ENCODE results near the gene PARP8.
"Not testable (repeated sequence)": the region's sequence is repeated elsewhere in the genome, so short reads cannot be mapped to it uniquely, and the experiment has no call there.

The PARP8 gene, protein sequence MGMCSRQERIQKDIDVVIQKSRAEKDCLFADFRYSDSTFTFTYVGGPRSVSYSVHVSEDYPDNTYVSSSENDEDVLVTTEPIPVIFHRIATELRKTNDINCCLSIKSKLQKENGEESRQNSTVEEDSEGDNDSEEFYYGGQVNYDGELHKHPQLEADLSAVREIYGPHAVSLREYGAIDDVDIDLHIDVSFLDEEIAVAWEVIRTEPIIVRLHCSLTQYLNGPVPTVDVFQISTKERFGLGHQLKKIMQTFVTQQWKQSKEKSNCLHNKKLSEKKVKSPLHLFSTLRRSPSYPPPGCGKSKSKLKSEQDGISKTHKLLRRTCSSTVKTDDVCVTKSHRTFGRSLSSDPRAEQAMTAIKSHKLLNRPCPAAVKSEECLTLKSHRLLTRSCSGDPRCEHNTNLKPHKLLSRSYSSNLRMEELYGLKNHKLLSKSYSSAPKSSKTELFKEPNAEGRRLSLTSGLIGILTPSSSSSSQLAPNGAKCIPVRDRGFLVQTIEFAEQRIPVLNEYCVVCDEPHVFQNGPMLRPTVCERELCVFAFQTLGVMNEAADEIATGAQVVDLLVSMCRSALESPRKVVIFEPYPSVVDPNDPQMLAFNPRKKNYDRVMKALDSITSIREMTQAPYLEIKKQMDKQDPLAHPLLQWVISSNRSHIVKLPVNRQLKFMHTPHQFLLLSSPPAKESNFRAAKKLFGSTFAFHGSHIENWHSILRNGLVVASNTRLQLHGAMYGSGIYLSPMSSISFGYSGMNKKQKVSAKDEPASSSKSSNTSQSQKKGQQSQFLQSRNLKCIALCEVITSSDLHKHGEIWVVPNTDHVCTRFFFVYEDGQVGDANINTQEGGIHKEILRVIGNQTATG

DNA sequence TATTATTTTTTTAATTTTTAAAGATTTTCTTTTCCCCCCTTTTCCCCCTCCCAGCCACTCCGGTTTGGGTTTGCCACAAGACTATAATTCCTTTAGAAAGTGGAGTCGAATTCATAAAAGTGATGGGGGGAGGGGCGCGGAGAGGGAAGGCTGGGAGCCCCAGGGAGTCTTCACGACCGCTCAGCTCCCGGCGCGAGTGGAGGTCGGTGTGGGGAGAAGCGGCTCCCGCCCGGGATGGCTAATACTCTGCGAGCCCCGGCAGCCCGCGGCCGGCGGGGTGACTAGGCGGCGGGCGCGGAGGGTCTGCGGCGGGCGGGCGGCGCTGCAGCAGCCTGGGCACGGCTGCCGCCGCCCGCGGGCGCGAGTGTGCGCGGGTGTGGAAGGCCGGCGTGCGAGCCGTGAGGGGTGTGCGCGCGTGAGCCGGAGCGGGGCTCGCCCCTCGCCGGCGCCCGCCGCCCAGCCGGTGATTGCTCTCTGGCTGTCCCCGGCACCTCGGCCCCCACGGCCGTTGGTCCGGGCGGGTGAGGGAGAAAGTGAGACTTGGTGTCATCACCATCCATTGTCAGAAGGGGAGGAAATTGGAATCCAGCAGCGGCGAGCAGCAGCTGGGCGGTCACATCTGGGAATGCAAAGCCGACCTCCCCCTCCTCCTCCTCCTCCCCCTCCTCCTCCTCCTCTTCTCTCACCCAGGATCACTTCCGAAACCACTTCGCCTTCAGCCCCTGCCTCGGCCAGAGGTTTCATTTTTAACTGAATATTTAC, at the start of gene PARP8:
PARP8 (plus strand) TSS at position 377 of the 762 bp plus-strand sequence. CDS start 459 bp downstream, outside the sequence.
- no peak for DNase-seq

DNA sequence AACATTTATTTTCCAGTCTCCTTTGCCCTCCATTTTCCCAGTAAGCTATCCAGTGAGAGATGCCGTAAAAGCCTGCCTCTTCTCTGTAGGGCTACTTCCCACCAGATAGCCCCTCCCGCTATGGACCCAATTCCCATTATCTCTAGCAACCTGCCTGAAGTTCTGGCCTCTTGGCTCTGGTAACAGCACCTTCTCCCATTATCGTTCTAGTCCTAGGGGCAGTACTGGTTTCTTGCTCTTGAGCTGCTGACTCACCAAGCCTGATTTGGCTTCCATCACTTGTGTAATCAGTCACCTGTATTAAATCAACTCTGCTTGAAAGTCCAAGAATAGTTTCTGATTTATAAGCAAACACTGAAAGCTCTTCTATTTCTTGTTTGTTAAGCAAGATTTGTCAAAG, 42.8 kb upstream of the PARP8 start:
- no peak for DNase-seq

DNA sequence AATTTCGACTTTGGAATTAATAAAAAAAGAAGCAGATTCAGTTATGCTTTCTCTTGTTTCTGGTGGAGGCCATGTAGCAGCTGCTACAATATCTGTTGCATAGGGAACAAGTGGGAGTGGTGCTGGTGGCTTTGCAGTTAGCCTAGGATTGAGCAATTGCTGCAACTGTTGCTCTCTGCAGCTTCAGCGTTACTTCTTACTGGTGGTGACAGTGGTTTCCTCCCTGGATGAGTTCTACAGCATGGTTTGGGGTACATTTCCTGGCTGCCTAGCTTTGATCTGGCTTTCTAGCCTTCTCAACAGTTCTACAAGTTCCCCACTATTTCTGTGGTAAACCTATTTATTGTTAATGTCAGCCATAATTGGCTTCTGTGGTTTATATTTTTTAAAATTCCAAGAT, 31.6 kb upstream of the PARP8 start:
- DNase-seq, result not testable (repeated sequence)

DNA sequence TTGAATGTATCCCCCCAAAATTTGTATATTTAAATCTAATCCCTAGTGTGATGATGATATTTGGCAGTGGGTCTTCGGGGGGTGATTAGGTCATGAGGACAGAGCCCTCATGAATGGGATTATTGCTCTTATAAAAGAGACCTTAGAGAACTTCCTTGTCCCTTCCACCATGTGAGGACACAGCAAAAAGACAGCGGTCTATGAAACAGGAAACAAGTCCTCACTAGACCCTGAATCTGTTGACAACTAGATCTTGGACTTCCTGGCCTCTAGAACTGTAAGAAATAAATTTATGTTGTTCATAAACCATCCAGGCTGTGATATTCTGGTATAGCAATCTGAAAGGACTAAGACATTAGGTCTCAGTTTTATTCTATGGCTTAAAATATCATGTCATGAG, 28.9 kb upstream of the PARP8 start:
- DNase-seq, result not testable (repeated sequence)

DNA sequence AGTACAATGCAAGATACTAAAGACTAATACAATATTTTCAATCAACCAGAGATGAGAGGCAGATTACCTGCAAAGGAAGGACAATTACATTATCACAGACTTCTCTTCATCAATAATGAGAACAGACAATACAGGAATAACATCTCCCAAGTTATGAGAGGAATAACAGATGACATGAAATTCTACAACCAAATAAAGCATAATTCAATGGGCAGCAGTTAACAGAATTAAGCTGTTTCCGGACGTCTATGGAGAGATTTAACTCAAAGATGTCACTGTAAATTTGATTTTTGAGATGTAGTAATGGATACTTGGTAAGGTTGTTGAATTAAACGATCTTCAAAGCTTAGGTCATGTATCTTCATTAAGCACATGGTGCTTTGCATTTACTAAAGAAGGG, 19.8 kb upstream of the PARP8 start:
- DNase-seq, result no peak

DNA sequence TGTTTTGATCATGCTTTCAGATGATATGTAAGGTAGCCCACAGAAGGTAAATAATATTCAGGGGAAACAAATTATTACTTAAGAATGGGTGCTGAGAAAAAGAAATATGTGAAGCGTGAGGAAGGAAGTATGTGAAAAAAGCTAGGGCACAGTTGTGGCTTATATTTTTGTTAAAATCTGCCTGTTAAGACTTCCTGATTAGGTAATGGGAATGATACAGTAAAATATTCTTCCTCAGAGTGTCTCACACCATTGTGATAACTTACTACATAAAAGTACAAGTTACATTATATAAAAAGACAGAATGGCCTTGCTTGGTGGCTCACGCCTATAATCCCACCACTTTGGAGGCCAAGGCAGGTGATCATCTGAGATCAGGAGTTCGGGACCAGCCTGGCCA, 18.7 kb upstream of the PARP8 start:
- no peak for DNase-seq

DNA sequence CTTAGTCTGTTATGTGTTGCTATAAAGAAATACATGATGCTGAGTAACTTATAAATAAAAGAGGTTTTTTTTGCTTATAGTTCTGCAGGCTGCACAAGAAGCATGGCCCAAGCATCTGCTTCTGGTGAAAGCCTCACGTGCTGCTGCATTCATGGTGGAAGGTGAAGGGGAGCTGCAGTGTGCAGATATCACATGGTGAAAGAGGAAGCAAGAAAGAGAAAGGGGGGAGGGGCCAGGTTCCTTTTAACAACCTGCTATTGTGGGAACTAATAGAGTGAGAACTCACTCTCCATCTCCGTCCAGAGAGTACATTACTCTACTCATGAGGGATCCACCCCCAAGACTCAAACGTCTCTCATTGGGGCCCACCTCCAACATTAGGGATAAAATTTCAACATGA, 12.5 kb upstream of the PARP8 start:
- DNase-seq, result no peak

DNA sequence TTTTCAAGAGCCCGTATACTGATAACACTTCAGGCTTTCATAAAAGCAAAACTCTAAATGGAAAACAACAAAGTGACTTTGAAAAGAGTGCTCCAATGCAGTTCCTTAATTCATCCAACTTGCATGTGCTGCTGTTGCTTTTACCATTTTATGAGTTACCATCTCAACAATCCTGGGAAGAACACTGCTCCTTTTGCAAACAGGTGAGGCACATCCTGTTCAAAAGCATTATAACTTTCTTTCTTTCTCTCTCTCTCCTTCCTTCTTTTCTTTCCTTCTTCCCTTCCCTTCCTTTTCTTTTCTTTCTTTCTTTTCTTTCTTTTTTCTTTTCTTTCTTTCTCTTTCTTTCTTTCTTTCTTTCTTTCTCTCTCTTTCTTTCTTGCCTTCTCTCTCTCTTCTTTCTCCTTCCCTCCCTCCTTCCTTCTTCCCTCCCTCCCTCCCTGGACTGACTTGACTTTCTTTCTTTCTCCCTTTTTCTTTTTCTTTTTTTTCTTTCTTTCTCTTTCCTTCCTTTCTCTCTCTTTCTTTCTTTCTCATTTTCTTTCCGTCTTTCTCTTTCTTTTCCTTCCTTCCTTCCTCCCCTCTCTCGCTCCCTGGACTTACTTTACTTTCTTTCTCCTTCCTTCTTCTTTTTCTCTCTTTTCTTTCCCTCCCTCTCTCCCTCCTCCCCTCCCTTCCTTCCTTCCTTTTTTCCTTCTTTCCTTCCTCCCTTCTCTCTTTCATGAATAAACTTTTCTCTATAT, 11.2 kb upstream of the PARP8 start:
- DNase-seq, result no peak

DNA sequence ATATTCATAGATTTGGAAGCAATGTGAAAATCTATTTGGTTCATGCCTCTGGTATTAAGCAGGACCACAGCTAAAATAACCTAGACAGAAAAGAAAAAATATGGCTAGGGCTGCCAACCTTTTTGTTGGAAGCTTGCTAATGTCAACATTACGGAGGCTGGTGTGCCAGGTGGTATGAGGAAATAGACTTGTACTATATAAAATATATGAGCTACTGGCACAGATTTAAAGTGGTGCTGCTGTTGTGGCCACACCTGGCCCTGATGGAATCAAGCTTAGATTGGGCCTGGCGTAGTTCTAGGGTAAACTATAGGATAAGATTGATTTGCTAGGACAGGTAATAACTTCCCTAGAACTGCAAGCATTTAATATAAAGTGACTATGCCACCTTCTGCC, 10.6 kb upstream of the PARP8 start:
- no peak for DNase-seq

DNA sequence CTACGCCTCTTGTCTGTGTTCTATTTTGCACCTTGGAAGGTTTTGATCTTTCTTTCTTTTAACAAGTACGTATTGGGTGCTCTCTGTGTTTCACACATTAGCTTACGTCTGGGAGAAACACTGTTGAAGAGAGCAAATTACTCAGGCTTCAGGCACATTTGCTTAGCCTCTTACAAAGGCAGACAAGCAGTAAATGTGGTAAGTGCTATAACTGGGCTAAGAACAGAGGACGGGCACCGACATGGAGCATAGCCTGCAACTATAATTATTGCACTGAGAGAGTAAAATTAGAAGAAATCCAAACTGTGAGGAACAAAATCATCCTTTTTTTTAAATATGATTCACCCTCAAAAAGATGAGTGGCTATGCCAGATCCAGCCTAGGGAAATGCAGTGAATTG, 9.4 kb upstream of the PARP8 start:
- no peak for DNase-seq

DNA sequence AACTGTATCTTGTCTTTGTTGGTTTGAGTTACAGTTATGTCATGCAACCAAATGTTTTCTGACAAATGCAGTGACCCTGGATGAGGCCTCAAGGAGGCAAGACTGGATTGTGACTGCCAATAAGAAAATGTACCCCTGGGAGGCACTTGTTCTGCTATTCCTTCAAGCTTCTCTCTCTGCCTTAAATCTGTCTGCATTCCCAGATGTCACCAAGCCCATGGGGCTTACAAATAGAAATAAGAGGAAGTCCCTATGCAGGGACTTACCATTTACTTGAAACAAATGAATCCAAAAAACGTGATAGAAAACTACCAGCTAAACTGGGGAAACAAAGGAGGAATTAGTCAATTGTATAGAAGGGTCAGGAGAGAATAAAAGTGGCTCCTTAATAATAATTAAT, 8.2 kb upstream of the PARP8 start:
- no peak for DNase-seq

DNA sequence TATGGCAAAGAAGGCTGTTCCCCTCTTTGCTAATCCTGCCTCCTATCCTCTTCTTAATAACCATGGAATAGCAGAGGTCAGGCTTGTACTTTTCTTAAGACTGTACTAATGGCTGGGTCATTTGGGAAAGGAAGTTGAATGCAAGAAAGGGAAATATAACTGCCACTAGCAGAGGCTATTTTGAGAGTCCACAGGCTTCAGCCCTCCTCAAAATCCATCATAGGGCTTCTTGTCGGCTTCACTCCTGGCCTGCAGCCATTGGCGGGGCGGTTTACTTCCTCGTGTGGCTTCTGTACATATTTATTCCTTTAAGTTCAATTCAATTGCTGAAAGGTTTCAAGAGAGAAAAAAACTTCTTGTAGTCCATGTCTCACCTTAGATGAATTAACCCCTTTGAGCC, 2.8 kb upstream of the PARP8 start:
- no peak for DNase-seq

DNA sequence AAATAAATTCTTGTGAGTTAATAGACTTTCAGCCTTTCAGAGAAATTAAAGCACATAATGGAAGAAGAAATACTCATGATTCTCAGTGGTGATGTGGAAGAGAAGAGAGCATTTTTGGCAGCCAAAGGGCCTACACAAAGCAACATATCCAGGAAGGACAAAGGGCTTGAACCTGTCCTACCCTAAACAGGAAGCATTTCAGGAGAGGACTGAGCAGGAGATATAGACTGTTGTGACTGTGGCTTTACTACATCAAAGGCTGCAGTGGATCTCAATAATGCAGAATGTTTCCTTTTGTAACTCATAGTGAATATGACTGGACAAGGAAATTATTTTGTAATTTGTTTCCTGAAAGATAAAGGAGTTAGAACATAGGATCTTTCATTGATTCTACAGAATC, 1.3 kb upstream of the PARP8 start:
- DNase-seq, result no peak

DNA sequence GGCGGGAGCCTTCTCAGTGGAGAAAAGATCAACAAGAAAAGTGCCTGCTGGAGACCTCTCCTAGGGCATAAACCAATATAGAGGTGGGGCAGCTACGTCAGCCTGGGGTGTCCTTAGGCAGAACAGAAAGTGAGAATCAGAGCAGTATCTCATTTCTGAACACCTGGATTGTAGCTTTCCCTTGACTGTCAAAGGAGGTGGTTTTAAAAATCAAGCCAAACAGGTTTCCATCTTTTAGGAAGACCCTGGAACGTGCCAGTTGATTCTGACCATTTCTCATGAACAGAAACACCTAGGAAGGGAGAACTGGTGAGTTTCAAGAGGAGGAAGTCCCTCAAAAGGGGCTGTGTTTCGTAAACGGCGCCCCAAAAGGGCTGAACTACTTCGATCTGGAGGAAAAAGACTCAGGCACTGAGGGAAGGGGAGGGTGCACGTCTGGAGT, 655 bp upstream of the PARP8 start:
- not testable (repeated sequence) for DNase-seq

DNA sequence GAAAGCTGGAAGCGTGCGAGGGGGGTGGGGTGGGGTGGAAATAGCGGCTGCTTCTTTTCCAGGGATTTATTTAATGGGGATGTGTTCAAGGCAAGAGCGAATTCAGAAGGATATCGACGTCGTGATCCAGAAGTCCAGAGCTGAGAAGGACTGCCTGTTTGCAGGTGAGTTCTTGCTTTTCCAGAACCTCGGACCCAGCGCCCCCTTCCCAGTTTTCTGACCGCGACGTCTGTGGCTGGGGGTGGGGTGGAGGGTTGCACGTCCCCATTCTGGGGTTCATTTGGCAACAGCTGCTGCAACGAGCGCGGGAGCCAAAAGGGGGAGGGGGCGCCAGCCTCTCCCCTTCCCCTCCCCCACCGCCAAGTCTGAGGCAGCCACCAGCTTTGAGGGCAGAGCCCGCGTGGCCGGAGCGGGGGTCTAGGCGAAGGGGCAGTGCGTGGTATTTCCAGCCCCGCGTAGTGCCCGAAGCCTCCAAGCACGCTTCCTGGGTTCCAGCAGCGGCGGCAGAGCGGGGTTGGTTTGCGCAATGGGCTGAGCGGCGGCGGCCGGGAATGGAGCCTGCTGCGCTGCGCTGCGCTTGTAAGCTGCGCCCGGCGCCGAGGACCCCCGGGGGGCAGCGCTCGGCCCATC, 701 bp downstream of the PARP8 start:
- no peak for DNase-seq

DNA sequence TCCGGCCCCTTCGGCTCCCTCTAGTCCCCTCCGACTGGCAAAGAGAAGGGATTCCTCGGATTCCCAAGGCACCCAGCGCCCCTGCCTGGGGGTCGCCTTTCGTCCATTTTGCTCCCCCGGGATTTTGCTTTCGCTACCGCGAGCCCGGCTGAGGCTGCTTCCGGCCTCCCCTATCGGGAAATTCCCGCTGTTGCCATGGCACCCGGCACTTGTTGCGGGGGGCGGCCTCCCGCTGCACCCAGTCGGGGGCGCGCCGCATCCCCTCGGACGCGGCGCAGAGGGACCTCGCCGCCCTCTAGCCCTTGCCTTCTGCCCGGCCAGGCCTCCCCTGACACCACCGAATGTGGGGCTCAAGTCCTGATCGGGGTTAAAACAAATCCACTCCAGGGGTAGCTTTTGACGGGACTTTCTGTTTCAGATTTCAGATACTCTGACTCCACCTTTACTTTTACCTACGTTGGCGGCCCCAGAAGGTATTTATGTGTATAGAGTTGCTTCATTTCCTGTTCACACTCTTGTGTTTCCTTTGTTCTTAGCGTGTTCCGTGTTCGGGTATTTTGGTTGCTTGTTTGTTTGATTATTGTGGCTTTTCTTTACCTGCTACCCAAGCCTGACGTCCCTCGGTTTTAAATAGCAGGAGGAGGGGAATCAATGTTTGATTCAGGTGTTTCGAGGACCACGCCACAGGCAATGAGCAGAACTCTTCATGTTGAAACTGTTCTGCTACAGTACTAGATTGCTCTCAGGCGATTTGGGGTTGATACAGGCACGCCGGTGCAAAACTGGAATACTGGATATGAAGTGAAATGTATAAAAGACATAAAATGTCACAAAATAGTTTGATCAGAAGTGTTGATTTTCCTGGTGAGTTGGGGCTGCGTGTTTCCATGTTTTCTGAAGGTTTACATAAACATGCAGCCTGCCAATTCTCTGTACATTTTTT, 1.5 kb downstream of the PARP8 start:
- DNase-seq, result no peak

DNA sequence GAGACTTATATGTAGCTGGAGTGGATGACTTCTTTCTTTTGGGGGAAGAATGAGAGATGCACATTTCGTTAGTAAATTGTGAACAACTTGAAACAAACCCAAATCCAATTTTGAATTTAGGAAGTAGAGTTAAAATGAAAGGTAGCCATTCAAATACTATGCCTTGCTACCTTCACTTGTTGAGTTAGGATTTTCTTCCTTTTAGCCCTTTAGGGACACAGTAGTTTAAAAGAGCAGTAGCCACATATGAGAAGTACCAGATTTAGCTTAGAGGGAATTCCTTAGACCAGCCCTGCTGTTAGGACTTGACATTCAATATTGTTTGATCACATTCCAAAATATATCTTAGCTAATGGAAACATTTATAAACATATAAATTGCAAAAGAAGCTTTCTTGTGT, 2.2 kb downstream of the PARP8 start:
- DNase-seq, result not testable (repeated sequence)

DNA sequence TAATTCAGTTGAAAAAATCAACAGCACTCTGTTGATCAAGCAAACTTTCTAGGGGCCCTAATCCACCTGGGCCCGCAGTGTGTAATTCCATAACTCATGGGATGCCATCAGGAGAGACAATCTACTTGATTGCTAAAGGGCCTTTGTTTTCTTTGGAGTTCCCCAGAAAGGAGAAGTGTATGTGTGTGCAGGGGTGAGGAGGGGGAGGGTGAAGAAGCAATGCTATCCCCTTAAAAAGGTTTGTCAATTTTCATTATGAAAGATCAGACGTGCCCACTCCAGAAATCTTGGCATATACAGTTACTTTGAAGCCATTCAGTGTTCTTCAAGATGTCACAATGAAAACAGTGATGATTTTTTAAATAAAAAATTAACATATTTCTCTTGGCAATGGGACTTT, 6.2 kb downstream of the PARP8 start:
- no peak for DNase-seq

DNA sequence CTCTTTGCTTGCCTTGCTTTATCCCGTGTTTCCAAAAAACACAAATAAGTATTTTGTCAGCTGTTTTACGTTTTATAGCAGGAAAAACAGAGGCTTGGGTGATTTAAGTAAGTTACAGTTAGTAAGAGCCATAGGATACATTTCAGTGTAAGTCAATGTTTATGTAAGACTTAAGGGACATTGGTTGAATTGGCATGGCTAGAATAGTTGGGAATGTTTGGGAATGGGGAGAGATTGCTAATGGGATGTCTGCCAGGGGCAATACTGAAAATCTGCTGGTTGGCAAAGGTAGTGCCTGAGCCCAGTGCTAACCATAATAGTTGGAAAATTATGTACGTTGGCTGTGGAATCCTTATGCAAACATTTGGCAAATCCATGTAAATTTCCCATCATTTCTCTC, 7.0 kb downstream of the PARP8 start:
- DNase-seq, result not testable (repeated sequence)

DNA sequence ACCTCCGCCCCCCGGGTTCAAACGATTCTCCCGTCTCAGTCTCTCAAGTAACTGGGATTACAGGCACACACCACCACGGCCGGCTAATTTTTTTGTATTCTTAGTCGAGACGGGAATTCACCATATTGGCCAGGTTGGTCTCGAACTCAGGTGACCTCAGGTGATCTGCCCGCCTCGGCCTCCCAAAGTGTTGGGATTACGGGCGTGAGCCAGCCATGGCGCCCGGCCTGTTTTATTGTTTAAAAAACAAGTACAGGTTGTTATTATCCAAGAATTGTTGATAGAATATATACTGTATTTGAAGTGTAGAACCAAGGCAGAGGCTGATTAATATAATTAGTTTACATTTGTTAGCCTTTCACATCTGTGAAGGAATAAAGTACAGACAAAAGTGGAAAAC, 8.9 kb downstream of the PARP8 start:
- DNase-seq, result no peak

DNA sequence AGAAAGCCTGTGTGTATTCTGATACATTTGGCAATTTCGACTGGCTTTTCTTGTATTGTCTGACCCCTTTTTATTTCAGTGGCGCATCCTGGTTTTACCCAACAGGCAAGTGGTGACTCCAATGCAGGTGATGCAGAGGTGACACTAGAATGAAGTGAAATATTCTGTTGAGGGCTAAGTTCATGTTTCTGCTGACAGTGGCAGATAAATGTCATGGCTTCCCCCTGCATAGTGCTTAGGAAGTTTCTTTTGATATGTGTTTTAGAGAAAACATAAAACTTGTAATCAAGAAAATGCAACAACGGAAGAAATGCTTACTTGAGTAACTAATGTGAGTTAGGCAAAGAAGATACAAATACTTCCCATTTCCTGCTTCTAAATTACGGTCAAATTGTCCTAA, 13.1 kb downstream of the PARP8 start:
- not testable (repeated sequence) for DNase-seq
